IMR-90 (cell line): Measurements from ENCODE around the gene IKZF4. TPM values are rescaled to one million over a fixed set of nuclear protein-coding genes. Genes with fewer than 3 reads are reported as not detected.

Experiments used
- ATAC-seq: fragments of 200-7000 bp; cut with Tn5 transposase; 2 replicates; pipeline ENCODE4 v1.9.1; 2020; ENCODE audit warnings: low read depth, mild to moderate bottlenecking, moderate library complexity
- BruUV-seq: library from RNA; stranded (reverse); fragments of 400-500 nt; replicated peaks from 2 replicates; lab custom pipeline; 2021; lab: Mats Ljungman, UMichigan
- CTCF ChIA-PET: fragments of 300-600 bp; formaldehyde crosslinking; extraction: SDS; loops from one replicate; lab custom pipeline; 2021; ENCODE audit warnings: antibody characterized with exemption; lab: Yijun Ruan, JAX
- POLR2A ChIA-PET: fragments of 300-600 bp; sonication (Branson Sonifier 250); formaldehyde crosslinking; loops from one replicate; lab custom pipeline; 2022; ENCODE audit warnings: antibody characterized with exemption; ENCODE audit not compliant: unreplicated experiment; lab: Charles Lee
- DNase-seq: peaks from one replicate; pipeline ENCODE4 v3.0.0; 2013
- H2AFZ ChIP-seq: replicated peaks from 2 replicates; pipeline ENCODE3; 2013; ENCODE audit warnings: low read length, mild to moderate bottlenecking; ENCODE audit not compliant: poor library complexity
- H2AK5ac ChIP-seq: 2 replicates; pipeline ENCODE4 v1.6.1; 2013; ENCODE audit warnings: low read depth, low read length, inconsistent platforms
- H2AK9ac ChIP-seq: replicated peaks from 2 replicates; pipeline ENCODE3; 2013; ENCODE audit warnings: mild to moderate bottlenecking, low read depth, low read length, moderate library complexity; ENCODE audit not compliant: poor library complexity
- H2BK120ac ChIP-seq: 2 replicates; pipeline ENCODE4 v1.6.1; 2013; ENCODE audit warnings: low read depth, low read length, inconsistent platforms
- H2BK15ac ChIP-seq: 3 replicates; pipeline ENCODE4 v1.6.1; 2013; ENCODE audit warnings: low read depth, low read length, inconsistent platforms
- H2BK20ac ChIP-seq: 2 replicates; pipeline ENCODE4 v1.6.1; 2013; ENCODE audit warnings: low read depth, mild to moderate bottlenecking, inconsistent platforms, low read length, moderate library complexity
- H2BK5ac ChIP-seq: 2 replicates; pipeline ENCODE4 v1.6.1; 2013; ENCODE audit warnings: mild to moderate bottlenecking, low read depth, low read length, inconsistent platforms; ENCODE audit not compliant: poor library complexity, severe bottlenecking
- H3K14ac ChIP-seq: replicated peaks from 2 replicates; pipeline ENCODE4 v1.6.1; 2013; ENCODE audit warnings: low read depth, low read length, inconsistent platforms
- H3K18ac ChIP-seq: 2 replicates; pipeline ENCODE4 v1.6.1; 2013; ENCODE audit warnings: low read depth, low read length, control low read depth
- H3K23ac ChIP-seq: 2 replicates; pipeline ENCODE4 v1.6.1; 2013; ENCODE audit warnings: low read depth, low read length, inconsistent platforms
- H3K27ac ChIP-seq: 2 replicates; pipeline ENCODE4 v1.5.1; 2013; ENCODE audit warnings: mild to moderate bottlenecking, control low read depth, low read length; ENCODE audit not compliant: insufficient read depth
- H3K27me3 ChIP-seq: 2 replicates; pipeline ENCODE4 v1.6.1; 2013; ENCODE audit warnings: low read length; ENCODE audit not compliant: control insufficient read depth, insufficient read depth
- H3K36me3 ChIP-seq: 2 replicates; pipeline ENCODE4 v1.6.1; 2013; ENCODE audit warnings: low read length, mixed read lengths; ENCODE audit not compliant: control insufficient read depth, insufficient read depth
- H3K4ac ChIP-seq: 2 replicates; pipeline ENCODE4 v1.6.1; 2013; ENCODE audit warnings: low read depth, low read length, inconsistent platforms
- H3K4me1 ChIP-seq: 2 replicates; pipeline ENCODE4 v1.6.1; 2013; ENCODE audit warnings: low read length, mixed read lengths; ENCODE audit not compliant: control insufficient read depth, insufficient read depth
- H3K4me2 ChIP-seq: 2 replicates; pipeline ENCODE4 v1.6.1; 2013; ENCODE audit warnings: low read depth, mild to moderate bottlenecking, control low read depth, low read length, moderate library complexity
- H3K4me3 ChIP-seq: 2 replicates; pipeline ENCODE4 v1.5.1; 2013; ENCODE audit warnings: low read depth, mild to moderate bottlenecking, control low read depth, low read length, moderate library complexity; ENCODE audit not compliant: insufficient read depth
- H3K56ac ChIP-seq: 2 replicates; pipeline ENCODE4 v1.6.1; 2013; ENCODE audit warnings: low read length, inconsistent platforms; ENCODE audit not compliant: insufficient read depth; ENCODE audit errors: extremely low read depth
- H3K79me1 ChIP-seq, 2 experiments: 2 replicates each; pipeline ENCODE4 v1.6.1; 2013; ENCODE audit warnings: low read length in 2 of 2, inconsistent platforms in 1 of 2, low read depth in 1 of 2
- H3K9ac ChIP-seq: 2 replicates; pipeline ENCODE4 v1.6.1; 2013; ENCODE audit warnings: low read depth, low read length, control low read depth
- H3K9me1 ChIP-seq: 2 replicates; pipeline ENCODE4 v1.6.1; 2013; ENCODE audit warnings: low read length, inconsistent platforms; ENCODE audit not compliant: insufficient read depth
- H3K9me3 ChIP-seq: 2 replicates; pipeline ENCODE4 v1.6.1; 2013; ENCODE audit warnings: low read length; ENCODE audit not compliant: control insufficient read depth, insufficient read depth
- H4K20me1 ChIP-seq: 2 replicates; pipeline ENCODE4 v1.6.1; 2013; ENCODE audit warnings: low read length, inconsistent platforms; ENCODE audit not compliant: insufficient read depth
- H4K5ac ChIP-seq: 2 replicates; pipeline ENCODE4 v1.6.1; 2013; ENCODE audit warnings: mild to moderate bottlenecking, low read depth, low read length, control low read depth
- H4K8ac ChIP-seq, 2 experiments: 2 replicates each; pipeline ENCODE4 v1.6.1; 2013; ENCODE audit warnings: low read depth in 2 of 2, low read length in 2 of 2, control low read depth in 1 of 2, inconsistent platforms in 1 of 2
- H4K91ac ChIP-seq: 2 replicates; pipeline ENCODE4 v1.6.1; 2013; ENCODE audit warnings: low read depth, low read length, inconsistent platforms; ENCODE audit not compliant: insufficient read depth
- BHLHE40 ChIP-seq: fragments of 150-350 bp; IDR thresholded peaks from 2 replicates; pipeline ENCODE4 v1.6.1; 2016; ENCODE audit warnings: mild to moderate bottlenecking, low read depth, low read length
- CEBPB ChIP-seq: IDR thresholded peaks from 2 replicates; pipeline ENCODE4 v1.6.1; 2012; ENCODE audit warnings: low read depth, low read length, improper control_type of control experiment
- CHD1 ChIP-seq: IDR thresholded peaks from 2 replicates; pipeline ENCODE4 v1.6.1; 2012; ENCODE audit warnings: low read depth, low read length, improper control_type of control experiment
- CTCF ChIP-seq: conservative IDR thresholded peaks from 2 replicates; pipeline ENCODE4 v1.5.1; 2012; ENCODE audit warnings: mild to moderate bottlenecking, low read depth, low read length, improper control_type of control experiment
- FOS ChIP-seq: fragments of 150-350 bp; IDR thresholded peaks from 2 replicates; pipeline ENCODE4 v1.6.1; 2016; ENCODE audit warnings: low read depth, low read length
- MAZ ChIP-seq: IDR thresholded peaks from 2 replicates; pipeline ENCODE4 v1.6.1; 2012; ENCODE audit warnings: low read depth, mild to moderate bottlenecking, low read length, improper control_type of control experiment, moderate library complexity, borderline replicate concordance
- MXI1 ChIP-seq: IDR thresholded peaks from 2 replicates; pipeline ENCODE4 v1.6.1; 2012; ENCODE audit warnings: low read depth, mild to moderate bottlenecking, low read length, moderate library complexity, borderline replicate concordance
- NFE2L2 ChIP-seq: fragments of 150-350 bp; IDR thresholded peaks from 2 replicates; pipeline ENCODE4 v1.6.1; 2016; ENCODE audit warnings: low read depth, mild to moderate bottlenecking, low read length
- POLR2A ChIP-seq: IDR thresholded peaks from 2 replicates; pipeline ENCODE4 v1.6.1; 2012; ENCODE audit warnings: mild to moderate bottlenecking, low read depth, low read length
- RAD21 ChIP-seq: IDR thresholded peaks from 2 replicates; pipeline ENCODE4 v1.6.1; 2012; ENCODE audit warnings: low read length, improper control_type of control experiment
- RCOR1 ChIP-seq: IDR thresholded peaks from 2 replicates; pipeline ENCODE4 v1.6.1; 2012; ENCODE audit warnings: mild to moderate bottlenecking, low read length, improper control_type of control experiment; ENCODE audit not compliant: insufficient replicate concordance
- WGBS, 2 experiments: methylation state at CpG; one replicate each; pipeline versions ENCODE4 v1.1.5 to v1.1.7; 2013; ENCODE audit warnings: missing lambda C conversion rate in 2 of 2; ENCODE audit not compliant: insufficient read length in 1 of 2; ENCODE audit errors: extremely low coverage in 2 of 2; 5-methylcytosine and 5-hydroxymethylcytosine counted together
- dilution Hi-C: fragments of 300-500 bp; cut with HindIII; formaldehyde crosslinking; loops from one replicate; pipeline ENCODE4 v1.14.3; 2018; ENCODE audit warnings: low sequenced_read_pairs; ENCODE audit not compliant: unreplicated experiment
- in situ Hi-C: fragments of 300-500 bp; cut with MboI; formaldehyde crosslinking; loops from 3 replicates; pipeline ENCODE4 v1.14.3; 2019; ENCODE audit warnings: low sequenced_read_pairs, inconsistent platforms, mixed read lengths
- intact Hi-C: fragments of 100-400 bp; cut with micrococcal nuclease; formaldehyde crosslinking; loops from 2 replicates; pipeline ENCODE4 v1.10.0; 2022
- polyA plus RNA-seq, 3 experiments: library from polyadenylated mRNA; depleted of rRNA; stranded (reverse); fragments of >200 nt; gene quantifications; 2 replicates each; pipeline ENCODE4 v1.2.3, GENCODE V29; 2012; ENCODE audit warnings: low replicate concordance in 1 of 3
- total RNA-seq: library from RNA; depleted of rRNA; stranded (reverse); fragments of >200 nt; gene quantifications from 2 replicates; pipeline ENCODE4 v1.2.3, GENCODE V29; 2012
- TF ChIP-seq, protein P1 (sequence below): fragments of 150-350 bp; IDR thresholded peaks from 2 replicates; pipeline ENCODE4 v1.6.1; 2016; ENCODE audit warnings: low read depth, mild to moderate bottlenecking, low read length, moderate library complexity, borderline replicate concordance

The IKZF4 gene
- total and polyA plus RNA-seq, 2 of the 4 experiments (the other 2 are of a cell fraction): 1.8 to 7.1 TPM

GRCh38 chr12:55995366-55995765, 25.5 kb upstream of the IKZF4 start:
- no peak overlapping the region for H4K5ac ChIP-seq
- H2BK120ac ChIP-seq: no peak overlapping the region
- peaks cover 29% of the 10 kb centered on the region for H3K36me3 ChIP-seq
- no TSS peak for BruUV-seq
- H3K27ac ChIP-seq: no peak overlapping the region
- no peak overlapping the region for H4K8ac ChIP-seq
- ATAC-seq (no peak), DNase-seq (no peak)
- ChIA-PET CTCF (interaction anchor here (1.0 to 1.8 kb wide), 5 partner anchors 12 to 35 kb away, joined by 3 to 8 read pairs (median 4); no protein-coding TSS in a partner anchor), POLR2A (no interaction called here)
- no peak overlapping the region for H3K9ac ChIP-seq
- no peak overlapping the region for H2AFZ ChIP-seq
- H2BK15ac ChIP-seq: no peak overlapping the region
- no peaks in the 10 kb centered on the region for H3K9me1 ChIP-seq
- no peak overlapping the region for H2BK5ac ChIP-seq
- no peak overlapping the region for H2AK9ac ChIP-seq
- no peak overlapping the region for H4K91ac ChIP-seq
- no peak overlapping the region for H3K18ac ChIP-seq
- H2BK20ac ChIP-seq: no peak overlapping the region
- H3K4me3 ChIP-seq: no peak overlapping the region
- intact Hi-C loops: loop anchor here (10.0 kb wide), 1 partner anchor 109 kb away; the partner anchor contains the start of gene PA2G4
- H3K79me1 ChIP-seq: peaks cover 5 to 16% of the 10 kb centered on the region in 2 experiments
- no peak overlapping the region for H2AK5ac ChIP-seq
- peaks cover 4% of the 10 kb centered on the region for H3K4me1 ChIP-seq
- H3K9me3 ChIP-seq: no peaks in the 10 kb centered on the region
- no peaks in the 10 kb centered on the region; the same call in 1 of the 2 replicates for H4K20me1 ChIP-seq
- H3K14ac ChIP-seq: no peak overlapping the region
- H3K4ac ChIP-seq: no peak overlapping the region
- H3K27me3 ChIP-seq: no peaks in the 10 kb centered on the region
- H3K56ac ChIP-seq: no peak overlapping the region
- no peak overlapping the region for H3K23ac ChIP-seq
- in situ Hi-C loops: loop anchor here (5.0 kb wide), 1 partner anchor 42 kb away; no protein-coding TSS in a partner anchor
- 100% methylated on average over 3 of the region's 8 CpGs; no CpG with 5 or more reads in 1 of the 2 experiments for WGBS, 2 experiments
- dilution Hi-C loops: no loop called here
- no peak overlapping the region for H3K4me2 ChIP-seq
- TF ChIP-seq RAD21: no peak
- TF ChIP-seq CTCF: no peak
- TF ChIP-seq BHLHE40: no peak
- TF ChIP-seq MXI1: no peak
- TF ChIP-seq NFE2L2: no peak
- TF ChIP-seq, protein P1, sequence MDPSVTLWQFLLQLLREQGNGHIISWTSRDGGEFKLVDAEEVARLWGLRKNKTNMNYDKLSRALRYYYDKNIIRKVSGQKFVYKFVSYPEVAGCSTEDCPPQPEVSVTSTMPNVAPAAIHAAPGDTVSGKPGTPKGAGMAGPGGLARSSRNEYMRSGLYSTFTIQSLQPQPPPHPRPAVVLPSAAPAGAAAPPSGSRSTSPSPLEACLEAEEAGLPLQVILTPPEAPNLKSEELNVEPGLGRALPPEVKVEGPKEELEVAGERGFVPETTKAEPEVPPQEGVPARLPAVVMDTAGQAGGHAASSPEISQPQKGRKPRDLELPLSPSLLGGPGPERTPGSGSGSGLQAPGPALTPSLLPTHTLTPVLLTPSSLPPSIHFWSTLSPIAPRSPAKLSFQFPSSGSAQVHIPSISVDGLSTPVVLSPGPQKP: no peak
- no peak for TF ChIP-seq RCOR1
- no peak for TF ChIP-seq CHD1
- TF ChIP-seq POLR2A: no peak
- TF ChIP-seq FOS: no peak
- no peak for TF ChIP-seq CEBPB
- no peak for TF ChIP-seq MAZ
